ENCODE results near the gene DOCK11.
"Not testable (repeated sequence)": the region's sequence is repeated elsewhere in the genome, so short reads cannot be mapped to it uniquely, and the experiment has no call there.

Gene DOCK11

DNA sequence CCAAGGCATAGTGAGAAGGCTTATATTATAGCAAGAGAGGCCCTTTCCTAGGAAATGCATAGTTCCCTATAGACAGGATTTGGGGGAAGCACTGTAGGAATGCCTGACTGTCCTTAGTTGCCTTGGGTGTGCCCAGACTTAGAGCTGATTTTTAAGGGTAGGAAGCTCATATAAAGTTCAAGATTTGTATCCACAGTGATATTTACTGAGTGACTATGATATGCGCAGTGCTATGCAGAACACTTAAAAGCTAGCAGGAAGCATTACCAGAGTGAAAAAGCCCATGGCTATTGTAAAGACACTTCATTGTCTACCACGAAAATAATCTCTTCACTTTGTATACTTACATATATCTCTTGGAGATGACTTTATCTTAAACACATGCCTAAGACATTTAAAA lies 181.7 kb downstream of the DOCK11 start:
- FAIRE-seq, result no peak
- DNase-seq (ENCODE audit: insufficient read length, low spot score), result no peak

DNA sequence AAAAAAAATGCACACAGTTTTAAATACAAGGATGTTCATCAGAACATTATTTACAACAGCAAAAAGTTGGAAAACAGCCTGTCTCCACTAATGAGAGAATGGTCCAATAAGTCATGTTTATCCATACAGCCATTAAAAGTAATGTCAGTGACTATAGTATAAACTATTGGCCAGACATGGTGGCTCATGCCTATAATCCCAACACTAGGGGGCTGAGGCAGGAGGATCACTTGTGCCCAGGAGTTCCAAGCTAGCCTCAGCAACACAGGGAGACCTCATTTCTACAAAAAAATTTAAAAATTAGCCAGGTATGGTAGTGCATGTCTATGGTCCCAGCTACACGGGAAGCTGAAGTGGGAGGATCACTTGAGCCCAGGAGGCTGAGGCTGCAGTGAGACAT lies 183.7 kb downstream of the DOCK11 start:
- no peak for DNase-seq (ENCODE audit: insufficient read length, low spot score)
- no peak for FAIRE-seq

- no peak for DNase-seq (ENCODE audit: insufficient read length, low spot score)
- no peak for FAIRE-seq
Observed at GRCh38 chrX:118682258-118683014, 186.8 kb downstream of the DOCK11 start.

DNA sequence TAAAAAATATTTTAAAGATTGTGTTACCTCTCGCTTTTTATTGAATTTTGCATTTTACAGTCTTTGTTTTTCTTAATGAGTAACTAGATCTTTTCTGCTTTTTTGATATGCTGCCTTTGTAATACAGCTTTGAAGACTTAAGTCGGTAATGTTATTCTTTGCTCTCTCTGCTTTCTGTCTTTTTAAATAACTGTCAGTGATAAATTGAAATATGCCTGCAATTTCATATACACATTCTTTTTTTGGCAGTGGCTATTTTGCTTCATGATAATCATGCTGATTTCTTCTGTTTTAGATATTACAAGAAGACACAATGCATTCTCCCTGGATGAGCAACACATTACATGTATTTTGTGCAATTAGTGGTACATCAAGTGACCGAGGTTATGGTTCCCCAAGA lies 189.8 kb downstream of the DOCK11 start:
- DNase-seq (ENCODE audit: insufficient read length, low spot score), result no peak
- no peak for FAIRE-seq

GRCh38 chrX:118688935-118689334 lies 193.3 kb downstream of the DOCK11 start:
- DNase-seq (ENCODE audit: insufficient read length, low spot score) (no peak), FAIRE-seq (no peak)

GRCh38 chrX:118693843-118694242 lies 198.2 kb downstream of the DOCK11 start:
- DNase-seq (ENCODE audit: insufficient read length, low spot score) (no peak), FAIRE-seq (no peak)

DNA sequence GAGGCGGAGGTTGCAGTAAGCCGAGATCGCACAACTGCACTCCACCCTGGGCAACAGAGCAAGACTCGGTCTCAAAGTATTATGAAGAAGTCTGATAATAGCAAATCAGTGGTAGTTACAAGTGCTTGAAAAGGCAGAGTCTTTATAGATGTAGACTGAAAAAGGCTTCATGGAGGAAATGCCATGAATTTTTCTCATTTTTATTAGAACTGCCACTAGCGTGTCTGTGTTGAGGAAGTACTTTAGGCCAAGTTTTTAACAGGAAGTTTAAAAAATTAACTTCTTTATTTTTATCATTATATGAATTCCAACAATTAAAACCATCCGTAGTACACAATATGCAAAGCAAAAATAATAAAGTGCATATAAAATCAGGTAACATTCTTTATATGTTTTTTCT lies 199.0 kb downstream of the DOCK11 start:
- no peak for FAIRE-seq
- no peak for DNase-seq (ENCODE audit: insufficient read length, low spot score)

GRCh38 chrX:118698516-118699170 lies 203.0 kb downstream of the DOCK11 start:
- FAIRE-seq, result no peak
- no peak for DNase-seq (ENCODE audit: insufficient read length, low spot score)

- DNase-seq (ENCODE audit: insufficient read length, low spot score) (no peak), FAIRE-seq (no peak)
Observed at GRCh38 chrX:118702741-118703140, 207.1 kb downstream of the DOCK11 start.

DNA sequence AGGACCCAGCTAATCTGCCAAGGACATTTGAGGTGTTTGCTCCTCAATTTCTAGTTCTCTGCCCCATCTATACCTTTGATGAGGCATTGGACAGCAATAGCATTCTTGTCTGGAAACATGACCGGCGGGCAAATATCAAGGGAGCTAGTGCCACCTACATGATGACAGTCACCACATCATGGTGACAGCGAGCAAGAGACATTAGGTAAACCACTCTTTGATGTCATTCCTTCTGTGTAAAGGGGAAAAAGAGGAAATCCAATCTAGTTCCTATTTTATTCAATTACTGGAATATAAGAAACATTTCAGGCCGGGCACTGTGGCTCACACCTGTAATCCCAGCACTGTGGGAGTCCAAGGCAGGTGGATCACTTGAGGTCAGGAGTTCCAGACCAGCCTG lies 211.1 kb downstream of the DOCK11 start:
- DNase-seq (ENCODE audit: insufficient read length, low spot score) (no peak), FAIRE-seq (no peak)

DNA sequence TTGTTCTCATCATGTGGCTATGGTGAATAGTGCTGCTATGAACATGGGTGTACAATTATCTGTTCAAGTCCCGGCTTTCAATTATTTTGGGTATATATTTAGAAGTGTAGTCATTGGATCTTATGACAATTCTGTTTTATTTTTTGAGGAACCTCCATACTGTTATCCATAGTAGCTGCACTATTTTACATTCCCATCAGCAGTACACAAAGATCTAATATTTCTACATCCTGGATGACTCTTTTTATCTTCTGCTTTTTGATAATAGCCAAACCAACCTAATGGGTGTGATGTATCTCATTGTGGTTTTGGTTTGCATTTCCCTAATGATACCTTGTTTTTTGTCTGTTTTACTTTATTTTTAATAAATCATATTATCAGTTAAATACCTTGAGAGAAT lies 218.9 kb downstream of the DOCK11 start:
- FAIRE-seq, result no peak
- DNase-seq (ENCODE audit: insufficient read length, low spot score), result no peak

- FAIRE-seq; DNase-seq (ENCODE audit: insufficient read length, low spot score): not testable (repeated sequence)
Observed at GRCh38 chrX:118715917-118716316, 220.3 kb downstream of the DOCK11 start.

- not testable (repeated sequence) for FAIRE-seq; DNase-seq (ENCODE audit: insufficient read length, low spot score)
Observed at GRCh38 chrX:118716833-118717232, 221.2 kb downstream of the DOCK11 start.

- FAIRE-seq, result no peak
Observed at GRCh38 chrX:118717678-118718391, 222.2 kb downstream of the DOCK11 start.

DNA sequence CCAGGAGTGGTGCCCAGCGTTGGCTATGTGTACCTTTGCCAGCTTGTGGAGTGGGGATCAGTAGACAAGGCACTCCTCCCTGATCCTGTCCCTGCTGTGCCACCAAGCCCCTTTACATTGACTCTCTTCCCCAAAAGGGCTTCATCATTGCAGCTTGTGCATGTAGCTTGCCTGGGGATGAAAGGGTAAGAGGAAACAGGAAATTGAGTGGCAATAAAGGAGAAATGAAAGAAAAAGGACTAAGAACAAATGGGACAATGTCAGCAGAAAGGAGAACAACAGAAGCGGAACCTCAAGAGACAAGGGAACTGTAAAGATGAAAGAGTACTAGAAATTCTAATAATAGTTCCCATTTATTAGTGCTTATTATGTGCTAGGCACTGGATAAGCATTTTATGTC lies 223.1 kb downstream of the DOCK11 start:
- DNase-seq (ENCODE audit: insufficient read length, low spot score) (no peak), FAIRE-seq (no peak)

More at GRCh38 chrX:118717678-118718391, 222.2 kb downstream of the DOCK11 start:
- no peak for DNase-seq (ENCODE audit: insufficient read length, low spot score)

- no peak for DNase-seq (ENCODE audit: insufficient read length, low spot score)
- no peak for FAIRE-seq
Observed at GRCh38 chrX:118720058-118720707, 224.6 kb downstream of the DOCK11 start.

GRCh38 chrX:118723376-118723775 lies 227.8 kb downstream of the DOCK11 start:
- DNase-seq (ENCODE audit: insufficient read length, low spot score), result no peak
- no peak for FAIRE-seq

DNA sequence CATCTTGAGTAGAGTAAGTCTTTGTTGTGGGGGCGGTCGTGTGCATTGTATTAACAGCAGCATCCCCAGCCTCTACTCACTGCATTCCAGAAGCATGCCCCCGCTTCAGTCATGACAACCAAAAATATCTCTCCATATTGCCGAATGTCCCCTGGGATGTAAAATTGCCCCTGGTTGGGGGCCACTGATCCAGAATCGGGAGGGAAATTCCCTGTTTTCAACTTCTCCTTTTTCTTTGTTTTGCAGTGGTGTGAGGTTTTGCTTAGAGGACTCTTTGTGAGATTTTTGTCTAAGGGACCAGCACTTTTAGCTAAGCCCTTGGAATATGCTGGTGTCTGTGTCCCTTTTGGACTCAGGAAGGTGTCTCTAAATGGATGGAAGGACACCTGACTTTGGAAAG lies 228.8 kb downstream of the DOCK11 start:
- FAIRE-seq (no peak), DNase-seq (ENCODE audit: insufficient read length, low spot score) (no peak)

GRCh38 chrX:118724775-118725174 lies 229.2 kb downstream of the DOCK11 start:
- DNase-seq (ENCODE audit: insufficient read length, low spot score) (no peak), FAIRE-seq (no peak)

DNA sequence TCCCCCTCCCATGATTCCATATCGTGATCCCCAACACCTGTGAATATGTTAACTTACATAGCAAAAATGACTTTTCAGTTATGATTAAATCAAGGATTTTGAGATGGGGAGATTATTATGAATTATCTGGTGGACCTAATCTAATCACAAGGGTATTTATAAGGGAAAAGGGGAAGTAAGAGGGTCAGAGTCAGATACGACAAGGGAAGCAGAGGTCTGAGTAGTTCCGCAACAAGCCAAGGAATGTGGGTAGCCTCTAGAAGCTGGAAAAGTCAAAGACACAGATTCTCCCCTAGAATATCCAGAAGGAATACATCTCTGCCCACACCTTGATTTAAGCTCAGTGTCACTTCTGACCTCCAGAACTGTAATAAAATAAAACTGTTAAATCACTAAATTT lies 230.8 kb downstream of the DOCK11 start:
- DNase-seq (ENCODE audit: insufficient read length, low spot score) (no peak), FAIRE-seq (no peak)

Data from HTR-8/SVneo (cell line).